Neural progenitor cell (in vitro differentiated cells): ENCODE results near the gene XKR3.

ENCODE experiments used
- EZH2 ChIP-seq: fragments of 200-600 bp; sonication (generic); IDR thresholded peaks from 2 replicates; pipeline ENCODE4 v1.6.1; 2017; ENCODE audit warnings: antibody characterized with exemption, mild to moderate bottlenecking, moderate library complexity
- EZH2phosphoT487 ChIP-seq: fragments of 200-600 bp; sonication (generic); IDR thresholded peaks from 2 replicates; pipeline ENCODE4 v1.6.1; 2017; ENCODE audit warnings: antibody characterized with exemption
- TF ChIP-seq, protein P1 (sequence below): fragments of 200-600 bp; sonication (generic); IDR thresholded peaks from 2 replicates; pipeline ENCODE4 v1.5.1; 2017; ENCODE audit warnings: antibody characterized with exemption, mild to moderate bottlenecking

- TF ChIP-seq, protein P1, sequence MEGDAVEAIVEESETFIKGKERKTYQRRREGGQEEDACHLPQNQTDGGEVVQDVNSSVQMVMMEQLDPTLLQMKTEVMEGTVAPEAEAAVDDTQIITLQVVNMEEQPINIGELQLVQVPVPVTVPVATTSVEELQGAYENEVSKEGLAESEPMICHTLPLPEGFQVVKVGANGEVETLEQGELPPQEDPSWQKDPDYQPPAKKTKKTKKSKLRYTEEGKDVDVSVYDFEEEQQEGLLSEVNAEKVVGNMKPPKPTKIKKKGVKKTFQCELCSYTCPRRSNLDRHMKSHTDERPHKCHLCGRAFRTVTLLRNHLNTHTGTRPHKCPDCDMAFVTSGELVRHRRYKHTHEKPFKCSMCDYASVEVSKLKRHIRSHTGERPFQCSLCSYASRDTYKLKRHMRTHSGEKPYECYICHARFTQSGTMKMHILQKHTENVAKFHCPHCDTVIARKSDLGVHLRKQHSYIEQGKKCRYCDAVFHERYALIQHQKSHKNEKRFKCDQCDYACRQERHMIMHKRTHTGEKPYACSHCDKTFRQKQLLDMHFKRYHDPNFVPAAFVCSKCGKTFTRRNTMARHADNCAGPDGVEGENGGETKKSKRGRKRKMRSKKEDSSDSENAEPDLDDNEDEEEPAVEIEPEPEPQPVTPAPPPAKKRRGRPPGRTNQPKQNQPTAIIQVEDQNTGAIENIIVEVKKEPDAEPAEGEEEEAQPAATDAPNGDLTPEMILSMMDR = no peak
- TF ChIP-seq EZH2phosphoT487 (no peak), EZH2 (no peak)
Measured at GRCh38 chr22:16866167-16866566, 41.0 kb upstream of the XKR3 start.
